GM13976 (cell line): ENCODE measurements around the gene FREM1.

ENCODE experiments used
- DNase-seq: peaks from one replicate; pipeline ENCODE4 v3.0.0; 2012; ENCODE audit warnings: low spot score
- CTCF ChIP-seq: IDR thresholded peaks from 2 replicates; pipeline ENCODE4 v1.5.1; 2012; ENCODE audit warnings: borderline replicate concordance, mild to moderate bottlenecking; ENCODE audit not compliant: insufficient read depth; ENCODE audit errors: extremely low read depth, missing control alignments, control extremely low read depth
- in situ Hi-C: fragments of 300-500 bp; cut with MboI; formaldehyde crosslinking; loops from one replicate; pipeline ENCODE4 v1.12.0; 2022; ENCODE audit warnings: low sequenced_read_pairs, mixed read lengths, inconsistent platforms; ENCODE audit not compliant: unreplicated experiment

FREM1 gene

GRCh38 chr9:14749741-14750211, 160.5 kb downstream of the FREM1 start:
- no peak for DNase-seq
- in situ Hi-C loops = no loop called here
- no peak for TF ChIP-seq CTCF

- DNase-seq = no peak
- in situ Hi-C loops = no loop called here
- TF ChIP-seq CTCF = no peak
Measured at GRCh38 chr9:14748373-14748772, 161.9 kb downstream of the FREM1 start.

GRCh38 chr9:14747111-14747510, 163.1 kb downstream of the FREM1 start:
- in situ Hi-C loops = no loop called here
- TF ChIP-seq CTCF = no peak
- DNase-seq = no peak

GRCh38 chr9:14746626-14747025, 163.6 kb downstream of the FREM1 start:
- TF ChIP-seq CTCF = no peak
- in situ Hi-C loops = no loop called here
- no peak for DNase-seq

- TF ChIP-seq CTCF = no peak
- no peak for DNase-seq
- in situ Hi-C loops = no loop called here
Measured at GRCh38 chr9:14744768-14745167, 165.5 kb downstream of the FREM1 start.

- no peak for DNase-seq
- in situ Hi-C loops = no loop called here
- no peak for TF ChIP-seq CTCF
Measured at GRCh38 chr9:14741369-14741768, 168.9 kb downstream of the FREM1 start.

GRCh38 chr9:14733133-14733532, 177.1 kb downstream of the FREM1 start:
- in situ Hi-C loops = no loop called here
- no peak for DNase-seq
- no peak for TF ChIP-seq CTCF
